Right ventricle myocardium inferior (tissue), 1 donor: ENCODE data around the gene KIF6. TPM values are rescaled to one million over a fixed set of nuclear protein-coding genes. Genes with fewer than 3 reads are reported as not detected.

ENCODE experiments used
- ATAC-seq: fragments of 200-7000 bp; cut with Tn5 transposase; one replicate; pipeline ENCODE4 v1.9.1; 2020; ENCODE audit warnings: mild to moderate bottlenecking, moderate library complexity
- DNase-seq: peaks from one replicate; pipeline ENCODE4 v3.0.0; 2021; ENCODE audit errors: missing footprints
- intact Hi-C: fragments of 100-400 bp; cut with DNase I; formaldehyde crosslinking; loops from one replicate; pipeline ENCODE4 v1.11.0; 2022
- long read RNA-seq: library from polyadenylated mRNA; unstranded; transcript quantifications from one replicate; pipeline ENCODE4 v2.0.0, GENCODE V29; 2021
- total RNA-seq: library from RNA; stranded (reverse); fragmentation: NEBNext Ultra II Directional; extraction: Animal tissue kit (Norgen Biotek cat#: 25700); gene quantifications from one replicate; pipeline ENCODE4 v1.2.1, GENCODE V29; 2021
- donor health status: DM: no; HTN: yes; CAD: no; lungs with severe emphysema.

The KIF6 gene
- total RNA-seq, result 0.16 TPM
- long read RNA-seq, partial matches to known transcripts, result 0 of 1 reads
- long read RNA-seq, other reads (novel, unspliced or antisense), result 1 of 1 reads

GRCh38 chr6:39724787-39725631 lies at the start of gene KIF6:
KIF6 (minus strand) TSS chr6:39725408; CDS start chr6:39725310, 98 bp downstream.
- ATAC-seq (peak; percentile 99), DNase-seq (peak; percentile 96)
- intact Hi-C loops, result loop anchor here (10.0 kb wide), 1 partner anchor 160 kb away; no protein-coding TSS in a partner anchor

DNA sequence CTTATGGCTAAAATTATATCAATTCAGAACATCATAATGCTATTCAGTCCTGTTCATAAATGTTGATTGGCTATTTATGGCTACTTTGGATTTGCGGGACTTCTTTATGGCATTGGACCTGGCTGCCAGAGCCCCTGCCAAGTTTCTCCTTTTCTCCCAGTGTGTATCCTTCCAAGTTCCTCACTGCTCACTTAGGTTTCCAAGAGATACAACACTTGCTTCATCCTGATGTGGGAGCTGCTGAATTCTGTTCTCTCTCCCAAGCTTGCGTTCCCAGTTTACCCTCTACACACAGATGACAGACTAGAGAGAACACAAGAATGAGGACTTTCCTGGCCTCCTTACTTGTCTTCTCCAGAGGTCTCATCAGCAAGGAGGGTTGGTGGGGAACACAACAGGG lies 48.6 kb upstream of the KIF6 start:
- DNase-seq (no peak), ATAC-seq (no peak)
- intact Hi-C loops, result no loop called here

- DNase-seq, result no peak
- ATAC-seq, result no peak
- intact Hi-C loops, result no loop called here
These were observed 47.5 kb upstream of the KIF6 start for GRCh38 chr6:39772559-39773273.

GRCh38 chr6:39770446-39770845 lies 45.2 kb upstream of the KIF6 start:
- peak; percentile 44 for DNase-seq
- ATAC-seq, result no peak
- intact Hi-C loops, result no loop called here

GRCh38 chr6:39769012-39769411 lies 43.8 kb upstream of the KIF6 start:
- DNase-seq (no peak), ATAC-seq (no peak)
- intact Hi-C loops, result no loop called here

GRCh38 chr6:39765508-39766065 lies 40.4 kb upstream of the KIF6 start:
- intact Hi-C loops, result no loop called here

GRCh38 chr6:39760226-39760952 lies 35.2 kb upstream of the KIF6 start:
- DNase-seq, result no peak
- intact Hi-C loops, result no loop called here
- ATAC-seq, result peak; percentile 71

More at GRCh38 chr6:39765508-39766065, 40.4 kb upstream of the KIF6 start:
- ATAC-seq (no peak), DNase-seq (no peak)

DNA sequence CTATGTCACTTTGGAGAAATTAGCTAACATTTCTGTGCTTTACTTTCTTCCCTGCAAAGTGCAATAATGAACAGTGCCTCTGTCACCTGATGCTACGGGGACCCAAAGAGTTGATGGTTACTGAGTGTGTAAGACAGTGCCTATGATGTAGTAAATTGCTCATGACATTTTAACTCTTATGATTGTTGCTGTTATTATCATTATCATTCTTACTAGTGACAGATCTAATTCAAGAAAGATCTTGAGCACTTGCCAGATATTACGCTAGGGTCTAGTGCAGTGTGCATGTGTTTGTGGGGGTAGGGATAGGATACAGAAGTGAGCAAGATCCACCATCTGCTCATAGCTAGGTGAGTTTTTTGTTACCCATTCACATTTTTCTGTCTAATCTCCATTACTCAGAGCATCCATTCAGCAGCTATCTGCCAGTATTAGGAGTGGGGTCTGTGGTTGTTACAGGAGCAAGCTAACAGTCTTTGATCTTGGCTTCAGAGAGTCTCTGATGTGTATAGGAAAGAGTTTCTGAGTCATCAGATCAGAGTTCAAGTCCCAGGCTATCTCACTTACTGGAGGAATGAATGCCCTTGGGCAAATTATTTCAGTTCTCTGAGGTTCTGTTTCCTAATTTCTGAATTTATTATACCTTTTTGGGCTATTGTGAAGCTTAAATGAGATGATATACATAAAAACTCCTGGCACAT lies 33.8 kb upstream of the KIF6 start:
- intact Hi-C loops, result no loop called here
- ATAC-seq, result no peak
- no peak for DNase-seq

DNA sequence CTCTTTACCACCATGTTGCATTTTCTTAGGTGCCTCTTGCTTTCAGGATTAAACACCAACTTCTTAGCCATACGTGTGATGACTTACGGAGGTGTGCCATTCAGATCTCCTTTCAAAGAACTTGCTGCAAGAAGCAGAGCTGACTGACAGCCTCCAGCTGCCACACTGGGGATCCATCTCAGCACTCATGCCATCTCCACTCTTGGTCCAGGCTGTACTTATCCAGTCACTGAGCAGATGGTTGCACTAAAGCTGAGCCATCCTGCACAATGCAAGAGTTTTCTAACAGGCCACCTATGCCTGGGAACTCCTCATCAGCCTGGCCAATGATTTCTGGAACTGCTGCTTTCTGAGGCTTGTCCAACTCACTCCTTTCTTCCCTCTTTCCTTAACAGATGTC lies 31.4 kb upstream of the KIF6 start:
- ATAC-seq, result no peak
- intact Hi-C loops, result no loop called here
- no peak for DNase-seq

- intact Hi-C loops, result no loop called here
- no peak for ATAC-seq
- no peak for DNase-seq
These were observed 30.0 kb upstream of the KIF6 start for GRCh38 chr6:39755231-39755630.

- intact Hi-C loops, result no loop called here
These were observed 29.4 kb upstream of the KIF6 start for GRCh38 chr6:39754514-39755115.

GRCh38 chr6:39753725-39754045 lies 28.5 kb upstream of the KIF6 start:
- peak; percentile 84 for ATAC-seq
- DNase-seq, result peak; percentile 57
- intact Hi-C loops, result no loop called here

More at GRCh38 chr6:39754514-39755115, 29.4 kb upstream of the KIF6 start:
- DNase-seq, result no peak
- ATAC-seq, result peak; percentile 17

DNA sequence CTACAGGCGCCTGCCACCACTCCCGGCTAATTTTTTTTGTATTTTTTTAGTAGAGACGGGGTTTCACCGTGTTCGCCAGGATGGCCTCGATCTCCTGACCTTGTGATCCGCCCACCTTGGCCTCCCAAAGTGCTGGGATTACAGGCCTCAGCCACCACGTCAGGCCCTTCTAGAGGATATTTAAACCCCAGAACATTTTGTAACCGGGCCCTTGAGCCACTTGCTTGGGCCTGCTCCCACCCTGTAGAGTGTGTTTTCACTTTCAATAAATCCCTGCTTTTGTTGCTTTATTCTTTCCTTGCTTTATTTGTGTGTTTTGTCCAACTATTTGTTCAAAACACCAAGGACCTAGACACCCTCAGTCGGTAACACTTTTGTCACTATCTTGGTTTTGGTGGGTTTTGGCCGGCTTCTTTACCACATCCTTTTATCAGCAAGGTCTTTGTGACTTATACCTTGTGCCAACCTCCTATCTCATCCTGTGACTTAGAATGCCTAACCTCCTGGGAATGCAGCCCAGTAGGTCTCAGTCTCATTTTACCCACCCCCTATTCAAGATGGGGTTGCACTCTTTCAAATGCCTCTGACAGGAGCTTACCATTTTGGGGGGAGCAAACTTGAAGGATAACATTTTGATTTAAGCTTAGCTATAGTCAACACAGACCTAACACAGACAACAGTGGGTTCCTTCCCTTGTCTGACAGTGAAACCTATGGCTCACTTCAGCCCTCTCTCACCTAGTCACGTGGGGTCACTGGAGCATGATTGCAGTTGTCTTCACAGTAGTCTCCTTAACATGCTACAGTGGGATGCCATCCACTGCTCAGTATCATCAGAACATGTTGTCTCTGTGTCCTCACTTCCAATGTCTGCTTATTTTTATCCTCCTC lies 27.9 kb upstream of the KIF6 start:
- intact Hi-C loops, result no loop called here
- peak; percentile 45 for ATAC-seq
- DNase-seq, result no peak

DNA sequence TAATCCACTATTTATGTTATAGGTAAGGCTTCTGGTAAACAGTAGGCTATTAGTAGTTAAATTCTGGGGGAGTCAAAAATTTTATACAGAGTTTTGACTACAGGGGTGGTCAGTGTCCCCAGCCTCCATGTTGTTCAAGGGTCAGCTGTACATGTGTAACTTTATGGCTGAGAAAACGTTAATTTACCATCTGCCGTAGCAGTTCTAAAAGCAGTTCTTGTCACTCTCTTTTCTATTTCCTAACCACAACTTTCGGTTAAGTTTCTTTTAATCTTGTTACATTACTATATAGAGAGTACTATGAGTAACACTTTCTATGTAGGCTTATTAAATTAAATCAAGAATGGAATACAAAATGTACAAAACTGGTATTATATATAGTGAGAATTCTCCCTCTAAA lies 21.6 kb upstream of the KIF6 start:
- intact Hi-C loops, result no loop called here
- ATAC-seq, result no peak

DNA sequence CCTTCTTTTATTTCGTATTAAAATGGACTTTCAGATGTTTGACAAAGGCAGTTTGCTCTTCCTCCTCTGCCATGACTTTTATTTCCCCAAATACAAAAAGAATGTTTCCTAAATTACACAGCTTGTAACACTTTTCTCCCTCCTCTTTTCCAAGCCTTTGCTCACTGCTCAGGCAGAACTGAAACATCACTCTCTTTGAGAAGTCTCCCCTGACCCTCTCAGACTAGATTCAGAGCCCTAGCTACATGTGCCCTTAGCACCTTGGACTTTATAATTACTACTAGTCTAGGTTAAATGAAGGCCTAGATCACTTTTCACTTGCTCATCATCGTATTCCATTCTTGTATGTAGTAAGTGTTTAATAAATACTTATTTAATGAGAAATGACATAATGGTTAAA lies 8.5 kb upstream of the KIF6 start:
- intact Hi-C loops, result no loop called here
- DNase-seq, result no peak
- ATAC-seq, result no peak

More for the DNA sequence above, 21.6 kb upstream of the KIF6 start:
- DNase-seq, result no peak

- ATAC-seq, result no peak
- DNase-seq, result no peak
- intact Hi-C loops, result no loop called here
These were observed 6.4 kb upstream of the KIF6 start for GRCh38 chr6:39731565-39731964.

DNA sequence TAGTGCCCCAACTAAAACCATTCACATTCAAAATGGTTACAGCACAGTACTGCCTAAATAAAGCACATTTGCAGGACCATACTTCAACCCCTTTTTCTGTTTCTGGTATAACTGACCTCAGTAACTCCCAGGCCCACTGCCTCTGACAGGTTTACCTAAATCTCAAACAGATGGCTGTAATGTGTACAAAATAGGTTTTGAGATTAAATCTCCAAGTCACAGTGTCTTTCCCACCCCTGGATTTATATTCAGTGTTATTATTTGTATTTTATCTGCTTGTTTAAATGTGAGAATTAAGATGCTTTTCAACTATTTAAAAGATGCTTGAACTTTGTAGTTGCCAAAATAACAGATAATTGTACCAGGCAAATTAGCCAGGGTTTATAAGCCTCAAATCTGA lies 4.7 kb upstream of the KIF6 start:
- no peak for DNase-seq
- intact Hi-C loops, result loop anchor here (10.0 kb wide), 1 partner anchor 155 kb away; no protein-coding TSS in a partner anchor
- no peak for ATAC-seq
